ENCODE results near the gene CACFD1.

- TF ChIP-seq CTCF (IDR thresholded peaks at IDR 0.05), result no peak
- no peak for TF ChIP-seq POLR2A (IDR thresholded peaks at IDR 0.05)
Observed at GRCh38 chr9:133473743-133474142, 14.0 kb downstream of the CACFD1 start.

All from uterus (tissue), 2 donors.